ENCODE data around the gene FBXW8. TPM values are rescaled to one million over a fixed set of nuclear protein-coding genes. Genes with fewer than 3 reads are reported as not detected.
"Not testable (repeated sequence)": the region's sequence is repeated elsewhere in the genome, so short reads cannot be mapped to it uniquely, and the experiment has no call there.

The FBXW8 gene
- total RNA-seq, 1 donor from 2014 or later, result 9.9 TPM

- intact Hi-C loops (cut with micrococcal nuclease), result no loop called here
Observed at GRCh38 chr12:117052386-117053049, 141.8 kb downstream of the FBXW8 start.

DNA sequence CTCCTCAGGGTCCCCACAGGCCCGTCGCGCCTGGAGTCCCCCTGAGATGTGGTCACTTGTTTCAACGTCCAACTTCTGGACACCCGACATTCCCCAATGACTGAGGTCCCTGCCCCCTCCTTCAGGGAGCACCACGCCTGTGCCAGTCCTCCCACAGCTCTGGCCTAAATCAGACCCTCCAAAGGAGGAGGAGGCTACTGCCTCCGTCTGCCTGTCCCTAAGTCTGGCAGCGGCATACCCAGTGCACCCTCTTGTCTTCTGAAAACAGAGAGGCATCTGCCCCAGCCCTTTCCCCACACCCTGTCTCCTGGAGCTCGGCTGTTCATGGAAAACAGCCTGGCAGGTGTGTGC lies 142.3 kb downstream of the FBXW8 start:
- intact Hi-C loops (cut with micrococcal nuclease), result no loop called here

- intact Hi-C loops (cut with micrococcal nuclease), result no loop called here
Observed at GRCh38 chr12:117053597-117054201, 142.9 kb downstream of the FBXW8 start.

- intact Hi-C loops (cut with micrococcal nuclease), result no loop called here
Observed at GRCh38 chr12:117054279-117054678, 143.5 kb downstream of the FBXW8 start.

DNA sequence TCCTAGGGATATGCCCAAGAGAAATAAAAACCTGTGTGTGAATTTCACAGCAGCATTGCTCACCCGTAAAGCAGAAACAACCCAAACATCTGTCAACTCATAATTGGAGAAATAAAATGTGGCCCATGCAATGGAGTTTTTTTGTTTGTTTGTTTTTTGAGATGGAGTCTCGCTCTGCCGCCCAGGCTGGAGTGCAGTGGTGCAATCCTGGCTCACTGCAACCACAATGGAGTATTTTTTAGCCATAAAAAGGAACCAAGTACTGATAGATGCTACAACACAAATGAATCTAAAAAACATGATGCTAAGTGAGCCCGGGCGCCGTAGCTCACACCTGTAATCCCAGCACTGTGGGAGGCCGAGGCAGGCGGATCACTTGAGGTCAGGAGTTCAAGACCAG lies 146.9 kb downstream of the FBXW8 start:
- intact Hi-C loops (cut with micrococcal nuclease), result not testable (repeated sequence)

GRCh38 chr12:117058442-117059072 lies 147.8 kb downstream of the FBXW8 start:
- intact Hi-C loops (cut with micrococcal nuclease), result no loop called here

DNA sequence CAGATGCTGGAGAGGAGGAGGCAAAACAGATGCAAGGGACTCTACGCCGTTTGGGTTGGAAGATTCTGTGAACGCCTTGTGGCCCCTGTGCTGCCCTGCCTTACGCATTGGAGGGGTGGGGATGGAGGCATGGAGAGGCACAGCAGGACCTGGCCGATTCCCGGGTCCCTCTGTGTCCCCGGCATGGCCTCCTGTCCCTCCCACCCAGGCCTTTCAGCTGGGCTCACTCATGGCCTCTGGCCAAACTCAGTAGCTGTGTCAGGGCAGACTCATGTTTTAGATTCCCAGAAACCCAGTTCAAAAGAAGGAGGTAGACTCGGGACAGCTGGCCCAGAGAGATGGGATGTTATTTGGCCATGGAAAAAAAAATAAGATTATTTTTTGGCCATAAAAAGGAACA lies 148.4 kb downstream of the FBXW8 start:
- intact Hi-C loops (cut with micrococcal nuclease), result no loop called here

DNA sequence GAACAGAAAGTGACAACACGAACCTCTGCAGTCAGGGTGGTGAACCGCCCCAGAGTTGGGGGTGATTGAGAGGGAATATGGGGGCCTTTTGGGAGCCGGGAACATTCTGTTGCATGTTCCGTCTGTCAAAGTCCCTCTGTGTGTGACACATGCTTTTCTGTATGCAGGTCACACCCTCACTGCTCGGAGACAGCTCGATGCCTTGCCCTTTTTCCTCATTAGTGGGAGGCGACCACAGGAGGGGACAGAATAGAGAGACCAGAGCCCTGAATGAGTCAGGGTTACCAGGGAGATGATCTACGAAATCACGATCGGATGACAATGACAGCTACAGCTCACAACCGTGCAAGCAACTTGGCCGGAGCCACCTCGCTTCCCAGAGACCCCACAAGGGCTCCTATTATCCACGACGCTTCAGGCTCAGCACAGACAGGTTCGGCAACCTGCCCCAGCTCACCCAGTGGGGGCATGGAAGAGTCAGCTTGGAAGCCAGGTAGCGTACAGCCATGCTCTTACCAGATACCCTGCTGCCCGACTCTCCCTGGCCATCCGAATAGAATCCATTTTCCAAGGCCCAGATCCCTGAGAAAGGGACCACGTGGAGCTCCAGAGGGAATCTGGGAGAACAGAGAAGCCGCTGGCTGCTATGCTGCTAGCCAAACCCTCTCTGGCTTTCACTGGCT lies 149.6 kb downstream of the FBXW8 start:
- intact Hi-C loops (cut with micrococcal nuclease), result no loop called here

DNA sequence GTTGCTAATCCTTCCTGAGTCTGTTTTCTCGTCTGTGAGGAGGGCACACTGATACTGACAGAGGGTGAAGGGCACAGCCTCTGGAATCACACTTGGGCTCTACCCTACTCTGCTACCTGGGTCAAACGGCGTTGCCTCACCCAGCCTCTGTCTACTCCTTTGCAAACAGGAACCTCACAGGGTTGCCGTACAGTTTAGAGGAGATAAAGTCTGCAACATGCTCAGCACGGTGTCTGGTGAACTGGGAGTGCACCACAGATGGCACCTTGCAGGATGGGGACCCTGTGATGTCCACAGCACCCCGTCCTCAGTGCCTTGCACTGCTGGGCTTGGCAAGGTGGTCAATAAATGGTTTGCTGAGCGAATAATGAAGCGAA lies 150.2 kb downstream of the FBXW8 start:
- intact Hi-C loops (cut with micrococcal nuclease), result no loop called here

- intact Hi-C loops (cut with micrococcal nuclease), result loop anchor here (2.0 kb wide), 1 partner anchor 37 kb away; no protein-coding TSS in a partner anchor
Observed at GRCh38 chr12:117061555-117062079, 150.9 kb downstream of the FBXW8 start.

DNA sequence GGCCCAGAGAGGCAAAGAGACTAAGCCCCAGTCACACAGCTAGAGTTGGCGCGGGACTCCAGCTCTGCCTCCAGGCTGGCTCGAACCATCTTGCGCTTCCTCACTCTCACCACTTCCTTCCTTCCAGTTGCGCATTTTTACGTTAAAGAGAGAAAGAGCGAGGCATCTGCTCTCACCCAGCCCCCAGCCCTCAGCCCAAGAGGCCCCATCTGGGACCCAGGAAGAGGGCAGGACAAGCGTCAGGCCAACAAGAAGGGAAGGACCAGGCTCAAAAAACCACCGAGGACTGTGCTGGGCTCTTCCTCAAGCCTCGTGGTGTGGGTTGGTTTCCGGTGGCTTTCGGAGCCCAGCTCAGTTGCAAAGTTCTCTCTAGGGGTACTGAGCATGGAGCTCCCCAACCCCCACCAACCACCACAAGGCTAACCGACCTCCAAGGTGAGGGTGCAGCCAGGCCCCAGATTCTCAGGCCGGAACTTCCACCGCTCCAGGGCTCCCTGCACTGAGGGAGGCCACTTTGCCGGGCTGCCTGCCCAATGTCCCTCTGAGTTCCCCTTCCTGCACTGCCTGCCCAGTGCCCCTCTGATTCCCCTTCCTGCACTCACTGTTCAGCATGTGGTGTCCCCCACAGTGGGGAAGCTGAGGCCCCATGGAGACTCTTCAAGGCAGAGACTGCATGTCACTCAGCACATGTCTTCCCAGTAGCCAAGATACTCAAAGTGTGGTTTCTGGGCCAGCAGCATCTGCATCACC lies 152.6 kb downstream of the FBXW8 start:
- intact Hi-C loops (cut with micrococcal nuclease), result loop anchor here (1.0 to 2.0 kb wide), 3 partner anchors 36 to 71 kb away; partner anchors contain the start of gene TESC

- intact Hi-C loops (cut with micrococcal nuclease), result no loop called here
Observed at GRCh38 chr12:117064049-117064448, 153.3 kb downstream of the FBXW8 start.

GRCh38 chr12:117064596-117064995 lies 153.8 kb downstream of the FBXW8 start:
- intact Hi-C loops (cut with micrococcal nuclease), result no loop called here

DNA sequence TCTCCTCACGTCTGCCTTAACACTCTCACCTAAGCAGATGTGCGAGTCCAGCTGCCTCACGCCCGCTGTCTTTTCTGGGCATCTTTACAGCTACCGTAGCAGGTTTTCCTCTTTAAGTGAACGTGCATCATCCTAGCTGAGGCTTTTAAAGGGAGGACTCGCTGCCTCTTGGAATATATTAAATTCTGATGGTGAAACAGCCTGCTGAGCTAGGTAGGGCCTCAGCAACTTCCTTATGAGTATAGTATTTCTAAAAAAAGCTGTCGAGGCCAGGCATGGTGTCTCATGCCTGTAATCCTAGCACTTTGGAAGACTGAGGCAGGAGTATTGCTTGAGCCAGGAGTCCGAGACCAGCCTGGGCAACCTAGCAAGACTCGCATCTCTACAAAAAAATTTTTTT lies 156.3 kb downstream of the FBXW8 start:
- intact Hi-C loops (cut with micrococcal nuclease), result no loop called here

GRCh38 chr12:117067638-117068037 lies 156.9 kb downstream of the FBXW8 start:
- intact Hi-C loops (cut with micrococcal nuclease), result no loop called here

- intact Hi-C loops (cut with micrococcal nuclease), result no loop called here
Observed at GRCh38 chr12:117068492-117068891, 157.7 kb downstream of the FBXW8 start.

- intact Hi-C loops (cut with micrococcal nuclease), result no loop called here
Observed at GRCh38 chr12:117069101-117069797, 158.5 kb downstream of the FBXW8 start.

GRCh38 chr12:117069926-117070900 lies 159.5 kb downstream of the FBXW8 start:
- intact Hi-C loops (cut with micrococcal nuclease), result no loop called here

GRCh38 chr12:117071009-117071408 lies 160.3 kb downstream of the FBXW8 start:
- intact Hi-C loops (cut with micrococcal nuclease), result no loop called here

Measured in T-helper 1 cell treated with Interleukin-12 subunit alpha and Interleukin-12 subunit beta and Interleukin-4 antibody, amounts not matched to agents 30 ng/mL and 1 ng/mL, for 36 hours (primary cell).